NB4 (cell line): ENCODE results near the gene PPP1R1C.

ENCODE experiments used
- CTCF ChIP-seq: IDR thresholded peaks from one replicate; pipeline ENCODE4 v1.5.1; 2012; ENCODE audit warnings: low read depth, low read length
- POLR2A ChIP-seq: IDR thresholded peaks from 2 replicates; pipeline ENCODE4 v1.6.1; 2011; ENCODE audit warnings: mild to moderate bottlenecking; ENCODE audit not compliant: insufficient read length; ENCODE audit errors: extremely low read depth

- TF ChIP-seq CTCF (no peak), POLR2A (no peak)
Observed at GRCh38 chr2:182015334-182016109, 29.9 kb downstream of the PPP1R1C start.
